HCT116 (cell line): ENCODE data around the gene ATG4D. TPM values are rescaled to one million over a fixed set of nuclear protein-coding genes. Genes with fewer than 3 reads are reported as not detected.

ENCODE experiments used
- ATAC-seq: fragments of 200-7000 bp; cut with Tn5 transposase; 2 replicates; pipeline ENCODE4 v1.9.1; 2020; ENCODE audit warnings: mild to moderate bottlenecking, moderate library complexity
- BruUV-seq: library from RNA; stranded (reverse); fragments of 400-500 nt; replicated peaks from 2 replicates; lab custom pipeline; 2021; lab: Mats Ljungman, UMichigan
- CTCF ChIA-PET: fragments of 300-600 bp; sonication (Branson Sonifier 250); formaldehyde crosslinking; loops from one replicate; lab custom pipeline; 2021; ENCODE audit warnings: antibody characterized with exemption; lab: Charles Lee
- POLR2A ChIA-PET: fragments of 300-600, 350-600 bp; sonication (Branson Sonifier 250); formaldehyde crosslinking; loops from one replicate; lab custom pipeline; 2021; ENCODE audit warnings: antibody characterized with exemption; lab: Charles Lee
- RAD21 ChIA-PET, 2 experiments: fragments of 300-600 bp; sonication (Branson Sonifier 250); formaldehyde crosslinking; loops; one replicate each; lab custom pipeline; 2023; ENCODE audit warnings: low total read pairs in 2 of 2; ENCODE audit not compliant: uncharacterized antibody in 2 of 2, unreplicated experiment in 2 of 2, low non-redundant PET in 1 of 2; lab: Charles Lee
- DNase-seq: peaks from one replicate; pipeline ENCODE4 v3.0.0-alpha.2; 2010; ENCODE audit warnings: low read depth, low spot score
- H2AFZ ChIP-seq: fragments of 200-600 bp; shearing (Covaris generic), sonication (generic); 2 replicates; pipeline ENCODE4 v1.6.1; 2017; ENCODE audit warnings: low read depth, mixed run types, mixed read lengths, antibody characterized with exemption, low read length; ENCODE audit not compliant: poor library complexity, severe bottlenecking
- H3K27ac ChIP-seq: 2 replicates; pipeline ENCODE4 v1.5.1; 2012; ENCODE audit warnings: low read depth, low read length
- H3K27me3 ChIP-seq: fragments of 200-600 bp; sonication (generic); 2 replicates; pipeline ENCODE4 v1.6.1; 2016; ENCODE audit warnings: mixed run types, low read length, mixed read lengths; ENCODE audit not compliant: insufficient read depth
- H3K36me3 ChIP-seq, 2 experiments: fragments of 200-500 bp in 1 of 2; fragments of 200-600 bp in 1 of 2; sonication (Bioruptor generic) in 1 of 2; sonication (generic) in 1 of 2; 2 replicates each; pipeline versions ENCODE4 v1.5.1 to v1.6.1; 2014 to 2016; ENCODE audit warnings: low read length in 2 of 2, inconsistent platforms in 1 of 2, mixed read lengths in 1 of 2, mixed run types in 1 of 2; ENCODE audit not compliant: insufficient read depth in 2 of 2, control insufficient read depth in 1 of 2
- H3K4me1 ChIP-seq, 2 experiments: fragments of 200-600 bp in 1 of 2; sonication (generic) in 1 of 2; 2 replicates each; pipeline versions ENCODE4 v1.5.1 to v1.6.1; 2012 to 2017; ENCODE audit warnings: low read length in 2 of 2, inconsistent platforms in 1 of 2, mild to moderate bottlenecking in 1 of 2, mixed read lengths in 1 of 2, mixed run types in 1 of 2, moderate library complexity in 1 of 2; ENCODE audit not compliant: insufficient read depth in 2 of 2, control insufficient read depth in 1 of 2
- H3K4me2 ChIP-seq: fragments of 200-600 bp; sonication (generic); 2 replicates; pipeline ENCODE4 v1.6.1; 2017; ENCODE audit warnings: mixed run types, low read length, mixed read lengths
- H3K4me3 ChIP-seq, 2 experiments: fragments of 200-600 bp in 1 of 2; sonication (generic) in 1 of 2; replicated peaks in 1 of 2; 2 replicates each; pipeline ENCODE4 v1.5.1; 2011 to 2016; ENCODE audit warnings: low read length in 2 of 2, control low read depth in 1 of 2, low read depth in 1 of 2, mild to moderate bottlenecking in 1 of 2, mixed read lengths in 1 of 2, mixed run types in 1 of 2
- H3K79me2 ChIP-seq: fragments of 200-600 bp; sonication (generic); 2 replicates; pipeline ENCODE4 v1.6.1; 2017; ENCODE audit warnings: mild to moderate bottlenecking, mixed run types, low read length, moderate library complexity, mixed read lengths; ENCODE audit not compliant: insufficient read depth
- H3K9ac ChIP-seq: fragments of 200-600 bp; sonication (generic); 2 replicates; pipeline ENCODE4 v1.6.1; 2016; ENCODE audit warnings: low read length, mixed read lengths
- H3K9me2 ChIP-seq: fragments of 200-600 bp; sonication (generic), shearing (Covaris generic); 2 replicates; pipeline ENCODE4 v1.6.1; 2017; ENCODE audit warnings: mixed run types, mild to moderate bottlenecking, moderate library complexity; ENCODE audit not compliant: insufficient read depth
- H3K9me3 ChIP-seq, 2 experiments: fragments of 200-500 bp in 1 of 2; fragments of 200-600 bp in 1 of 2; sonication (Bioruptor generic) in 1 of 2; sonication (generic) in 1 of 2; 2 replicates each; pipeline ENCODE4 v1.6.1; 2014 to 2017; ENCODE audit warnings: low read length in 2 of 2, mixed read lengths in 2 of 2, inconsistent platforms in 1 of 2, low read depth in 1 of 2, mild to moderate bottlenecking in 1 of 2, mixed run types in 1 of 2, moderate library complexity in 1 of 2; ENCODE audit not compliant: control insufficient read depth in 1 of 2, insufficient read depth in 1 of 2
- H4K20me1 ChIP-seq: fragments of 200-600 bp; sonication (generic), shearing (Covaris generic); 2 replicates; pipeline ENCODE4 v1.6.1; 2017; ENCODE audit warnings: mixed run types, mild to moderate bottlenecking, moderate library complexity; ENCODE audit not compliant: insufficient read depth
- CBX3 ChIP-seq: IDR thresholded peaks from 2 replicates; pipeline ENCODE4 v1.6.1; 2012; ENCODE audit warnings: low read depth
- EGR1 ChIP-seq: IDR thresholded peaks from 2 replicates; pipeline ENCODE4 v1.6.1; 2012; ENCODE audit warnings: low read depth
- FOSL1 ChIP-seq: IDR thresholded peaks from 2 replicates; pipeline ENCODE4 v1.6.1; 2012; ENCODE audit warnings: low read depth
- TCF7L2 ChIP-seq: IDR thresholded peaks from 2 replicates; pipeline ENCODE4 v1.7.0; 2011; ENCODE audit warnings: borderline replicate concordance, inconsistent platforms; ENCODE audit not compliant: insufficient read depth, insufficient read length; ENCODE audit errors: extremely low read depth
- ZFX ChIP-seq: fragments of 450-650 bp; IDR thresholded peaks from 2 replicates; pipeline ENCODE4 v1.6.1; 2017
- ZNF274 ChIP-seq: fragments of 200-500 bp; sonication (Bioruptor generic); IDR thresholded peaks from 2 replicates; pipeline ENCODE4 v1.6.1; 2014; ENCODE audit warnings: mild to moderate bottlenecking, low read depth, low read length, inconsistent platforms
- intact Hi-C: fragments of 100-400 bp; cut with micrococcal nuclease; formaldehyde crosslinking; loops from 2 replicates; pipeline ENCODE4 v1.10.0; 2022
- total RNA-seq: library from RNA; stranded (reverse); gene quantifications from one replicate; pipeline ENCODE4 v1.2.1, GENCODE V29; 2021; ENCODE audit not compliant: unreplicated experiment
- TF ChIP-seq, protein P1 (sequence below): IDR thresholded peaks from 2 replicates; pipeline ENCODE4 v1.6.1; 2012
- TF ChIP-seq, protein P2 (sequence below), 3 experiments: fragments of 200-600 bp in 1 of 3; sonication (generic) in 1 of 3; IDR thresholded peaks in 2 of 3; conservative IDR thresholded peaks in 1 of 3; 2 replicates each; pipeline ENCODE4 v1.5.1; 2012 to 2017; ENCODE audit warnings: low read depth in 2 of 3, low read length in 2 of 3, antibody characterized with exemption in 1 of 3, borderline replicate concordance in 1 of 3, control low read depth in 1 of 3, mild to moderate bottlenecking in 1 of 3, mixed read lengths in 1 of 3, mixed run types in 1 of 3, moderate library complexity in 1 of 3; ENCODE audit not compliant: insufficient read depth in 1 of 3

ATG4D gene
- total RNA-seq, 1 experiment from 2014 or later, result 45.4 TPM

DNA sequence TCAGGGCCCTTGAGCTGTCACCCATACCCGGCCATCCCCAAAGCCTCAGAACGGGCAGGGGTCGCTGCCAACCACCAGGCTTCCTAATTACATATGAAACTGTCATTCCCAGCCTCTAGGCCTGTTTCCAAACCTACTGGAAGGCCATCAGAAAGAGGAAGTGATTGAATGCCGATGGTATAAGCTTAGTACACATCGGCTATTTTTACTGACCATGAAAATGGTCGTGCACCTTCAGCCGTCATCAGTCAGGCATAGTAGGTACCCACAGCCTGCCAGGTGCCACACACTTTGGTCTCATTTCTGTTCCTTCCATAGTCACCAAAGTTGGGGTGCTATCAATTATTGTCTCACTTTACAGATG lies 11.9 kb downstream of the ATG4D start:
- Histone ChIP-seq H3K27ac (no peak overlapping the region; the same call in 1 of the 2 replicates), H3K9me3 (no peaks in the 10 kb centered on the region), H4K20me1 (no peaks in the 10 kb centered on the region), H3K9ac (no peak overlapping the region), H3K27me3 (no peaks in the 10 kb centered on the region), H3K4me2 (no peak overlapping the region), H3K4me1 (no peaks in the 10 kb centered on the region), H3K9me2 (no peaks in the 10 kb centered on the region), H2AFZ (no peak overlapping the region), H3K79me2 (peaks cover 3% of the 10 kb centered on the region; the same call in 1 of the 2 replicates), H3K4me3 (no peak overlapping the region), H3K36me3 (peaks cover 25 to 63% of the 10 kb centered on the region in 2 experiments; a peak in 3 of 4 replicates)
- TF ChIP-seq FOSL1 (no peak), ZFX (no peak), TCF7L2 (no peak)
- TF ChIP-seq, protein P1, sequence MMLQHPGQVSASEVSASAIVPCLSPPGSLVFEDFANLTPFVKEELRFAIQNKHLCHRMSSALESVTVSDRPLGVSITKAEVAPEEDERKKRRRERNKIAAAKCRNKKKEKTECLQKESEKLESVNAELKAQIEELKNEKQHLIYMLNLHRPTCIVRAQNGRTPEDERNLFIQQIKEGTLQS, result no peak
- ATAC-seq, result no peak
- CTCF ChIA-PET, result no interaction called here
- POLR2A ChIA-PET, result no interaction called here
- no TSS peak for BruUV-seq
- intact Hi-C loops, result no loop called here
- no peak for DNase-seq
- RAD21 ChIA-PET, result no interaction called here

DNA sequence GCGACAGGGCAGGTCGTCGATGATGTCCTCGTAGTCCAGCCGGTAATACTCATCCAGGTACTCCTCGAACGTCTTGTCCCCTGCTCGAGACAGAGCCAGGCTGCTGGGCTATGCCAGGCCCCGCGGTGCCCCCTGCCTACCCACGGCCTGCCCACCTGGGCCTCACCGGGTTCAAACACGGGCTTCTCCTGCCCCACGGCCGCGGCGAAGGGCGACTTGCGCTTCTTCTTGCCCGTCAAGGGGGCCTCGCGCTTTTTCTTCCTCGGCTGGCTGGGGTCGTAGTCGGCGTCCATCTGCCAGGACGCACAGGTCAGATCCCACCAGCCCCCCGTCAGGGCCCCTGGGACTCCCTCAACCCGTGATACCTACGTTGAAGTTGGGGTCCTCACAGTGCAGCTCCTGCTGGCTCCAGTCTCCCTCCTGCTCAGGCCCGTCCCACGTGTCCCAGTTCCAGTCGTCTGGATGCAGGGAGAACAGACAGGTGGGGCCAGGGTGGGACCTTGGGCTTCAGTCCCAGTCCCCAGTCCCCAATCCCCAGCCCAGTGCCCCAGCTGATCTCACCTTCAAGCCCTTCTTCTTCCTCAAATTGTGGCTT lies 14.0 kb downstream of the ATG4D start:
- peaks cover 27 to 69% of the 10 kb centered on the region in 2 experiments; a peak in 3 of 4 replicates for H3K36me3 ChIP-seq
- CTCF ChIA-PET, result interaction anchor here (0.7 kb wide), 1 partner anchor 45 kb away, joined by 3 read pairs; no protein-coding TSS in a partner anchor

More for the DNA sequence above, 14.0 kb downstream of the ATG4D start:
- ChIA-PET RAD21 (no interaction called here), POLR2A (no interaction called here)
- Histone ChIP-seq H3K9me3 (no peaks in the 10 kb centered on the region), H3K4me2 (no peak overlapping the region), H3K9ac (no peak overlapping the region), H3K9me2 (no peaks in the 10 kb centered on the region), H3K27ac (no peak overlapping the region), H3K4me3 (no peak overlapping the region), H4K20me1 (no peaks in the 10 kb centered on the region), H3K4me1 (no peaks in the 10 kb centered on the region), H2AFZ (no peak overlapping the region), H3K79me2 (peaks cover 7% of the 10 kb centered on the region), H3K27me3 (no peaks in the 10 kb centered on the region)
- DNase-seq (no peak), ATAC-seq (no peak)
- intact Hi-C loops, result no loop called here
- TF ChIP-seq EGR1, result no peak
- no peak for TF ChIP-seq CBX3
- no peak for TF ChIP-seq ZNF274
- TF ChIP-seq, protein P2, sequence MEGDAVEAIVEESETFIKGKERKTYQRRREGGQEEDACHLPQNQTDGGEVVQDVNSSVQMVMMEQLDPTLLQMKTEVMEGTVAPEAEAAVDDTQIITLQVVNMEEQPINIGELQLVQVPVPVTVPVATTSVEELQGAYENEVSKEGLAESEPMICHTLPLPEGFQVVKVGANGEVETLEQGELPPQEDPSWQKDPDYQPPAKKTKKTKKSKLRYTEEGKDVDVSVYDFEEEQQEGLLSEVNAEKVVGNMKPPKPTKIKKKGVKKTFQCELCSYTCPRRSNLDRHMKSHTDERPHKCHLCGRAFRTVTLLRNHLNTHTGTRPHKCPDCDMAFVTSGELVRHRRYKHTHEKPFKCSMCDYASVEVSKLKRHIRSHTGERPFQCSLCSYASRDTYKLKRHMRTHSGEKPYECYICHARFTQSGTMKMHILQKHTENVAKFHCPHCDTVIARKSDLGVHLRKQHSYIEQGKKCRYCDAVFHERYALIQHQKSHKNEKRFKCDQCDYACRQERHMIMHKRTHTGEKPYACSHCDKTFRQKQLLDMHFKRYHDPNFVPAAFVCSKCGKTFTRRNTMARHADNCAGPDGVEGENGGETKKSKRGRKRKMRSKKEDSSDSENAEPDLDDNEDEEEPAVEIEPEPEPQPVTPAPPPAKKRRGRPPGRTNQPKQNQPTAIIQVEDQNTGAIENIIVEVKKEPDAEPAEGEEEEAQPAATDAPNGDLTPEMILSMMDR (IDR thresholded peaks at IDR 0.05 in 2 of 3, conservative IDR thresholded peaks at IDR 0.05 in 1 of 3; ENCODE audit: borderline replicate concordance in 1 of 3, insufficient read depth in 1 of 3, low read depth in 2 of 3, low read length in 2 of 3), result no peak
- no TSS peak for BruUV-seq
